Measurements from ENCODE around the gene TRAPPC14. TPM values are rescaled to one million over a fixed set of nuclear protein-coding genes. Genes with fewer than 3 reads are reported as not detected.
A peak's percentile ranks its signal among the peaks of the same experiment; 100 is the strongest.

The TRAPPC14 gene
- total and polyA plus RNA-seq, 2 of the 13 experiments (the other 11 are each of a cell fraction or from before 2014, with no cell fraction given), result 4.7 to 9.6 TPM

DNA sequence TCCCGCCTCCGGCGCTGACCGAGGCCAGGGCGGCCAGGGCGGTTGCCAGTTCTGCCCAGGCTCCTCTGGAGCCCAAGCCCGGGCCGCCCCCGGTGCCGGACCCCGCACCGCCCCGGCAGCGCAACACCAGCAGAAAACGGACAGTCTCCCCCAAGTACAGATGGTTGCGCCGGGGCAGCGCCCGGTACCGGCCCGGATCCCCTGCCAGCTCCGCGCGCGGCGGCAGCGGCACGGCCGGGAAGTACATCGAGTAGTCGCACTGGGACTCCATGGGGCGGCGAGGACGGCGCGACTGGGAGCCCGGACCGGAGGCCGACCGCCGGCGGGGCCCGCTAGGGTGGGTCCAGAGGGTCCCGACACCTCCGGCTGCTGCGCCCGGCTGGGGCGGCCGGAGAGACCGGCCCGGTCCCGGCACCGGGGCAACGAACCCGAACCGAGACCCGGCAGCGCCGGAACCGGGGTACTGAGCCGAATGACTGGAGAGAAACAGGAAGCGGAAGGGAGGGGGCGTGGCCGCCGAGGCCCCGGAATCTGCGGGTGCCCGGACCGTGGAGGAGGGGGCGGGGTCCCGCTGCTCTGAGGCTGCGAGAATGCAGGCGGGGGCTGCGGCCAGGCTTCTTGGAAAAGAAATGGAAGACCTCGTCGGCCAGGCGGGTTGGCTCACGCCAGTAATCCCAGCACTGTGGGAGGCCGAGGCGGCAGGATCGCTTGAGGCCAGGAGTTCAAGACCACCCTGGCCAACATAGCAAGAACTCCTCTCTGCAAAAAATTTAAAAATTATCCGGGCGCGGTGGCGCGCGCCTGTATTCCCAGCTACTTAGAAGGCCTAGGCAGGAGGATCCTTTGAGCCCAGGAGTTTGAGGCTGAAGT is at the start of gene TRAPPC14 (continued):
- TF ChIP-seq, protein P1, sequence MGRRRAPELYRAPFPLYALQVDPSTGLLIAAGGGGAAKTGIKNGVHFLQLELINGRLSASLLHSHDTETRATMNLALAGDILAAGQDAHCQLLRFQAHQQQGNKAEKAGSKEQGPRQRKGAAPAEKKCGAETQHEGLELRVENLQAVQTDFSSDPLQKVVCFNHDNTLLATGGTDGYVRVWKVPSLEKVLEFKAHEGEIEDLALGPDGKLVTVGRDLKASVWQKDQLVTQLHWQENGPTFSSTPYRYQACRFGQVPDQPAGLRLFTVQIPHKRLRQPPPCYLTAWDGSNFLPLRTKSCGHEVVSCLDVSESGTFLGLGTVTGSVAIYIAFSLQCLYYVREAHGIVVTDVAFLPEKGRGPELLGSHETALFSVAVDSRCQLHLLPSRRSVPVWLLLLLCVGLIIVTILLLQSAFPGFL (CRISPR knock-in tag; IDR thresholded peaks at IDR 0.05), result no peak
- peak; percentile 69; the same call in 1 of the 2 replicates for TF ChIP-seq ETV5 (CRISPR knock-in tag; IDR thresholded peaks at IDR 0.05; ENCODE audit: borderline replicate concordance)
- 0 out of 2 replicates have a peak, but pooled peaks have one; percentile 48 for TF ChIP-seq ZNF335 (CRISPR knock-in tag; IDR thresholded peaks at IDR 0.05)
- no peak for TF ChIP-seq NFE2 (CRISPR knock-in tag; IDR thresholded peaks at IDR 0.05)
- no peak for TF ChIP-seq ZNF235 (CRISPR knock-in tag; IDR thresholded peaks at IDR 0.05; ENCODE audit: borderline replicate concordance)
- TF ChIP-seq ISL2 (CRISPR knock-in tag; IDR thresholded peaks at IDR 0.05), result no peak
- TF ChIP-seq GMEB1 (CRISPR knock-in tag; IDR thresholded peaks at IDR 0.05; ENCODE audit: borderline replicate concordance), result peak; percentile 49; the same call in 1 of the 2 replicates
- TF ChIP-seq, protein P2, sequence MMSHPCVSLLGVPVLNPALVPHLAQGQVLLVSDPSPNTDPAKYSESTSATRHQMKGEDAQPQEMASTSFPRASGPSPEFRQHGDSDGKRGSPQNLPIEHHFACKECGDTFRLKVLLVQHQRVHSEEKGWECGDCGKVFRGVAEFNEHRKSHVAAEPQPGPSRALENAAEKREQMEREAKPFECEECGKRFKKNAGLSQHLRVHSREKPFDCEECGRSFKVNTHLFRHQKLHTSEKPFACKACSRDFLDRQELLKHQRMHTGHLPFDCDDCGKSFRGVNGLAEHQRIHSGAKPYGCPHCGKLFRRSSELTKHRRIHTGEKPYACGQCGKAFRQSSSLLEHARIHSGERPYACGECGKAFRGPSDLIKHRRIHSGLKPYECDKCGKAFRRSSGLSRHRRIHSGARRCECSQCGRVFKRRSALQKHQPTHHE (CRISPR knock-in tag; IDR thresholded peaks at IDR 0.05; ENCODE audit: borderline replicate concordance), result 0 out of 2 replicates have a peak, but pooled peaks have one; percentile 31
- TF ChIP-seq MXI1 (IDR thresholded peaks at IDR 0.05; ENCODE audit: borderline replicate concordance, low read depth, low read length), result peak; percentile 46; the same call in 1 of the 3 replicates
- TF ChIP-seq ZNF766 (CRISPR knock-in tag; IDR thresholded peaks at IDR 0.05; ENCODE audit: borderline replicate concordance), result peak; percentile 47; the same call in 1 of the 2 replicates
- peak; percentile 92 for TF ChIP-seq SAP130 (CRISPR knock-in tag; IDR thresholded peaks at IDR 0.05; ENCODE audit: low read depth)
- TF ChIP-seq MAFF (IDR thresholded peaks at IDR 0.05; ENCODE audit: low read depth, low read length), result no peak
- no peak for TF ChIP-seq ZNF549 (CRISPR knock-in tag; IDR thresholded peaks at IDR 0.05)
- TF ChIP-seq RBM22 (optimal IDR thresholded peaks at IDR 0.05; ENCODE audit: low read length), result no peak
- TF ChIP-seq SNAPC2 (CRISPR knock-in tag; IDR thresholded peaks at IDR 0.05), result no peak
- TF ChIP-seq ZNF18 (CRISPR knock-in tag; IDR thresholded peaks at IDR 0.05; ENCODE audit: insufficient replicate concordance), result peak; percentile 33
- TF ChIP-seq, protein P3, sequence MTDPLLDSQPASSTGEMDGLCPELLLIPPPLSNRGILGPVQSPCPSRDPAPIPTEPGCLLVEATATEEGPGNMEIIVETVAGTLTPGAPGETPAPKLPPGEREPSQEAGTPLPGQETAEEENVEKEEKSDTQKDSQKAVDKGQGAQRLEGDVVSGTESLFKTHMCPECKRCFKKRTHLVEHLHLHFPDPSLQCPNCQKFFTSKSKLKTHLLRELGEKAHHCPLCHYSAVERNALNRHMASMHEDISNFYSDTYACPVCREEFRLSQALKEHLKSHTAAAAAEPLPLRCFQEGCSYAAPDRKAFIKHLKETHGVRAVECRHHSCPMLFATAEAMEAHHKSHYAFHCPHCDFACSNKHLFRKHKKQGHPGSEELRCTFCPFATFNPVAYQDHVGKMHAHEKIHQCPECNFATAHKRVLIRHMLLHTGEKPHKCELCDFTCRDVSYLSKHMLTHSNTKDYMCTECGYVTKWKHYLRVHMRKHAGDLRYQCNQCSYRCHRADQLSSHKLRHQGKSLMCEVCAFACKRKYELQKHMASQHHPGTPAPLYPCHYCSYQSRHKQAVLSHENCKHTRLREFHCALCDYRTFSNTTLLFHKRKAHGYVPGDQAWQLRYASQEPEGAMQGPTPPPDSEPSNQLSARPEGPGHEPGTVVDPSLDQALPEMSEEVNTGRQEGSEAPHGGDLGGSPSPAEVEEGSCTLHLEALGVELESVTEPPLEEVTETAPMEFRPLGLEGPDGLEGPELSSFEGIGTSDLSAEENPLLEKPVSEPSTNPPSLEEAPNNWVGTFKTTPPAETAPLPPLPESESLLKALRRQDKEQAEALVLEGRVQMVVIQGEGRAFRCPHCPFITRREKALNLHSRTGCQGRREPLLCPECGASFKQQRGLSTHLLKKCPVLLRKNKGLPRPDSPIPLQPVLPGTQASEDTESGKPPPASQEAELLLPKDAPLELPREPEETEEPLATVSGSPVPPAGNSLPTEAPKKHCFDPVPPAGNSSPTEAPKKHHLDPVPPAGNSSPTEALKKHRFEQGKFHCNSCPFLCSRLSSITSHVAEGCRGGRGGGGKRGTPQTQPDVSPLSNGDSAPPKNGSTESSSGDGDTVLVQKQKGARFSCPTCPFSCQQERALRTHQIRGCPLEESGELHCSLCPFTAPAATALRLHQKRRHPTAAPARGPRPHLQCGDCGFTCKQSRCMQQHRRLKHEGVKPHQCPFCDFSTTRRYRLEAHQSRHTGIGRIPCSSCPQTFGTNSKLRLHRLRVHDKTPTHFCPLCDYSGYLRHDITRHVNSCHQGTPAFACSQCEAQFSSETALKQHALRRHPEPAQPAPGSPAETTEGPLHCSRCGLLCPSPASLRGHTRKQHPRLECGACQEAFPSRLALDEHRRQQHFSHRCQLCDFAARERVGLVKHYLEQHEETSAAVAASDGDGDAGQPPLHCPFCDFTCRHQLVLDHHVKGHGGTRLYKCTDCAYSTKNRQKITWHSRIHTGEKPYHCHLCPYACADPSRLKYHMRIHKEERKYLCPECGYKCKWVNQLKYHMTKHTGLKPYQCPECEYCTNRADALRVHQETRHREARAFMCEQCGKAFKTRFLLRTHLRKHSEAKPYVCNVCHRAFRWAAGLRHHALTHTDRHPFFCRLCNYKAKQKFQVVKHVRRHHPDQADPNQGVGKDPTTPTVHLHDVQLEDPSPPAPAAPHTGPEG (CRISPR knock-in tag; IDR thresholded peaks at IDR 0.05), result no peak

Data from HepG2 (cell line).